Transverse colon (tissue), 4 donors: ENCODE results near the gene ZFY. TPM values are rescaled to one million over a fixed set of nuclear protein-coding genes. Genes with fewer than 3 reads are reported as not detected.
A peak's percentile ranks its signal among the peaks of the same experiment; 100 is the strongest.

ENCODE experiments used
- DNase-seq: peaks from one replicate; pipeline ENCODE4 v3.0.0-alpha.2; 2019
- H3K27ac ChIP-seq, 4 donors: fragments of 200-600 bp; sonication (generic); 2 replicates each; pipeline ENCODE4 v1.5.1; 2016 to 2018; ENCODE audit warnings: inconsistent platforms in 4 of 4
- H3K27me3 ChIP-seq: fragments of 200-600 bp; sonication (generic); 2 replicates; pipeline ENCODE4 v1.5.1; 2017; ENCODE audit warnings: inconsistent platforms
- H3K36me3 ChIP-seq, 4 donors: fragments of 200-600 bp; sonication (generic); 2 replicates each; pipeline ENCODE4 v1.5.1; 2017 to 2019; ENCODE audit warnings: inconsistent platforms in 4 of 4
- H3K4me1 ChIP-seq, 4 donors: fragments of 200-600 bp; sonication (generic); 2 replicates each; pipeline ENCODE4 v1.5.1; 2017 to 2020; ENCODE audit warnings: inconsistent platforms in 4 of 4
- H3K4me3 ChIP-seq, 4 donors: fragments of 200-600 bp; sonication (generic); 1 replicate in 1 of 4; 2 replicates in 3 of 4; pipeline versions ENCODE4 v1.5.1 to v1.6.1; 2017 to 2019; ENCODE audit warnings: inconsistent platforms in 4 of 4
- H3K9me3 ChIP-seq, 2 donors: fragments of 200-600 bp; sonication (generic); 2 replicates each; pipeline ENCODE4 v1.5.1; 2017 to 2019; ENCODE audit warnings: inconsistent platforms in 2 of 2
- CTCF ChIP-seq, 5 experiments: fragments of 200-600 bp in 3 of 5; fragments of 450-650 bp in 2 of 5; sonication (generic) in 3 of 5; IDR thresholded peaks; 1 replicate in 2 of 5; 2 replicates in 3 of 5; pipeline ENCODE4 v1.5.1; 2016 to 2017; ENCODE audit warnings: antibody characterized with exemption in 5 of 5, inconsistent platforms in 3 of 5, mild to moderate bottlenecking in 2 of 5, moderate library complexity in 1 of 5
- EP300 ChIP-seq: sonication (generic); formaldehyde crosslinking; IDR thresholded peaks from one replicate; pipeline ENCODE4 v1.6.1; 2017; ENCODE audit warnings: antibody characterized with exemption, low read depth
- POLR2A ChIP-seq: fragments of 450-650 bp; IDR thresholded peaks from one replicate; pipeline ENCODE4 v1.6.1; 2016; ENCODE audit warnings: antibody characterized with exemption, mild to moderate bottlenecking, moderate library complexity
- POLR2AphosphoS5 ChIP-seq, 3 donors: sonication (generic); formaldehyde crosslinking; IDR thresholded peaks; one replicate each; pipeline ENCODE4 v1.6.1; 2016; ENCODE audit warnings: antibody characterized with exemption in 3 of 3
- WGBS, 2 donors: methylation state at CpG; one replicate each; pipeline ENCODE4 v1.1.5; 2018; ENCODE audit warnings: low coverage in 1 of 2; 5-methylcytosine and 5-hydroxymethylcytosine counted together
- in situ Hi-C, 4 donors: fragments of 200-750 bp; cut with MboI; loops; one replicate each; pipeline versions ENCODE4 v1.15.0 to v1.15.1; 2017; ENCODE audit warnings: low sequenced_read_pairs in 3 of 4, low pct_ligation_motif_present in 1 of 4, low pct_unique_long_range_greater_than_20kb in 1 of 4
- intact Hi-C: fragments of 100-400 bp; cut with DNase I; formaldehyde crosslinking; loops from one replicate; pipeline ENCODE4 v1.15.1; 2023; ENCODE audit warnings: low total_unique reads
- total RNA-seq, 4 donors: library from RNA; depleted of rRNA; stranded (reverse); fragments of >200 nt; gene quantifications; one replicate each; pipeline ENCODE4 v1.1.0, GENCODE V29; 2016

The ZFY gene
- total RNA-seq, result 10 to 100 TPM in 2 of 4 donors, not detected in 2; 12.7 to 15.8 TPM

GRCh38 chrY:2934861-2935715 lies at the start of gene ZFY:
Gene ZFY (plus strand): TSS chrY:2935381. CDS start chrY:2953937, 18,556 bp downstream.
- Histone ChIP-seq H3K27me3 (no peaks in the 10 kb centered on the region), H3K27ac (peak within 1 kb of the TSS in 2 of 4 donors; percentile 99 to 100), H3K36me3 (no peaks in the 10 kb centered on the region), H3K4me3 (peak within 1 kb of the TSS in 2 of 4 donors; percentile 58 to 70), H3K4me1 (peaks cover 0 to 22% (median 0%) of the 10 kb centered on the region in 4 donors), H3K9me3 (no peaks in the 10 kb centered on the region)
- no CpG with 5 or more reads among the region's 91 CpGs for WGBS, 2 donors
- in situ Hi-C loops, result no loop called here
- no peak for DNase-seq
- intact Hi-C loops, result no loop called here
- no peak for TF ChIP-seq EP300
- no peak for TF ChIP-seq POLR2A
- no peak for TF ChIP-seq POLR2AphosphoS5 (IDR thresholded peaks at IDR 0.05)
- TF ChIP-seq CTCF (IDR thresholded peaks at IDR 0.05), result no peak

GRCh38 chrY:2885880-2886279 lies 49.3 kb upstream of the ZFY start:
- in situ Hi-C loops, result no loop called here
- TF ChIP-seq POLR2A (no peak), CTCF (IDR thresholded peaks at IDR 0.05) (no peak), EP300 (no peak), POLR2AphosphoS5 (IDR thresholded peaks at IDR 0.05) (no peak)
- no peak for DNase-seq
- H3K4me1 ChIP-seq, result no peaks in the 10 kb centered on the region
- no peak overlapping the region for H3K4me3 ChIP-seq
- H3K27ac ChIP-seq, result no peak overlapping the region
- no peaks in the 10 kb centered on the region for H3K9me3 ChIP-seq
- intact Hi-C loops, result no loop called here
- no peaks in the 10 kb centered on the region for H3K27me3 ChIP-seq
- WGBS, 2 donors, result no CpG with 5 or more reads among the region's 3 CpGs
- no peaks in the 10 kb centered on the region for H3K36me3 ChIP-seq

GRCh38 chrY:2887386-2887785 lies 47.8 kb upstream of the ZFY start:
- intact Hi-C loops, result no loop called here
- WGBS, 2 donors, result no CpG with 5 or more reads among the region's 5 CpGs
- H3K4me1 ChIP-seq, result no peaks in the 10 kb centered on the region
- no peaks in the 10 kb centered on the region for H3K9me3 ChIP-seq
- H3K36me3 ChIP-seq, result no peaks in the 10 kb centered on the region
- no peaks in the 10 kb centered on the region for H3K27me3 ChIP-seq
- no peak overlapping the region for H3K4me3 ChIP-seq
- DNase-seq, result no peak
- H3K27ac ChIP-seq, result no peak overlapping the region
- TF ChIP-seq EP300 (no peak), CTCF (IDR thresholded peaks at IDR 0.05) (no peak), POLR2A (no peak), POLR2AphosphoS5 (IDR thresholded peaks at IDR 0.05) (no peak)
- in situ Hi-C loops, result no loop called here

GRCh38 chrY:2887955-2888354 lies 47.2 kb upstream of the ZFY start:
- in situ Hi-C loops (no loop called here), intact Hi-C loops (no loop called here)
- no peaks in the 10 kb centered on the region for H3K4me1 ChIP-seq
- TF ChIP-seq POLR2A, result no peak
- no peak for TF ChIP-seq EP300
- no peak for TF ChIP-seq POLR2AphosphoS5 (IDR thresholded peaks at IDR 0.05)
- no peak for TF ChIP-seq CTCF (IDR thresholded peaks at IDR 0.05)
- DNase-seq, result no peak
- H3K4me3 ChIP-seq, result no peak overlapping the region
- H3K27me3 ChIP-seq, result no peaks in the 10 kb centered on the region
- H3K9me3 ChIP-seq, result no peaks in the 10 kb centered on the region
- no peak overlapping the region for H3K27ac ChIP-seq
- WGBS, 2 donors, result no CpG with 5 or more reads among the region's 3 CpGs
- no peaks in the 10 kb centered on the region for H3K36me3 ChIP-seq
